Endothelial cell of umbilical vein (primary cell): ENCODE results near the gene MAPKAP1.

Source experiments
- EZH2 ChIP-seq: IDR thresholded peaks from 2 replicates; pipeline ENCODE4 v1.6.1; 2012; ENCODE audit warnings: borderline replicate concordance, low read depth, mild to moderate bottlenecking, moderate library complexity, low read length, inconsistent platforms; ENCODE audit not compliant: severe bottlenecking
- FOS ChIP-seq: IDR thresholded peaks from 2 replicates; pipeline ENCODE4 v1.6.1; 2011; ENCODE audit warnings: mild to moderate bottlenecking, low read length, moderate library complexity, borderline replicate concordance; ENCODE audit not compliant: insufficient read depth
- GATA2 ChIP-seq: IDR thresholded peaks from 2 replicates; pipeline ENCODE4 v1.7.0; 2011; ENCODE audit warnings: low read depth, mild to moderate bottlenecking, moderate library complexity, mixed read lengths, low read length; ENCODE audit not compliant: insufficient read length, insufficient read depth
- JUN ChIP-seq: IDR thresholded peaks from 2 replicates; pipeline ENCODE4 v1.6.1; 2011; ENCODE audit warnings: borderline replicate concordance, low read depth; ENCODE audit not compliant: insufficient read length, insufficient read depth
- MYC ChIP-seq: IDR thresholded peaks from one replicate; pipeline ENCODE4 v1.6.1; 2011; ENCODE audit warnings: mild to moderate bottlenecking, low read depth, low read length
- POLR2A ChIP-seq: IDR thresholded peaks from 2 replicates; pipeline ENCODE4 v1.6.1; 2012; ENCODE audit warnings: low read depth, mild to moderate bottlenecking, control low read depth, low read length
- POLR2AphosphoS5 ChIP-seq: IDR thresholded peaks from 2 replicates; pipeline ENCODE4 v1.6.1; 2012; ENCODE audit warnings: low read depth, mild to moderate bottlenecking, control low read depth, low read length, moderate library complexity; ENCODE audit not compliant: insufficient read depth
- TF ChIP-seq, protein P1 (sequence below), 2 donors: IDR thresholded peaks; 1 replicate in 1 of 2; 2 replicates in 1 of 2; pipeline ENCODE4 v1.5.1; 2011; ENCODE audit warnings: low read length in 2 of 2, mild to moderate bottlenecking in 2 of 2, moderate library complexity in 2 of 2, control low read depth in 1 of 2, inconsistent platforms in 1 of 2, low read depth in 1 of 2; ENCODE audit not compliant: insufficient read depth in 1 of 2; ENCODE audit errors: extremely low read depth in 1 of 2
- TF ChIP-seq, protein P2 (sequence below): IDR thresholded peaks from 2 replicates; pipeline ENCODE4 v1.6.1; 2011; ENCODE audit not compliant: insufficient read depth, insufficient read length

DNA sequence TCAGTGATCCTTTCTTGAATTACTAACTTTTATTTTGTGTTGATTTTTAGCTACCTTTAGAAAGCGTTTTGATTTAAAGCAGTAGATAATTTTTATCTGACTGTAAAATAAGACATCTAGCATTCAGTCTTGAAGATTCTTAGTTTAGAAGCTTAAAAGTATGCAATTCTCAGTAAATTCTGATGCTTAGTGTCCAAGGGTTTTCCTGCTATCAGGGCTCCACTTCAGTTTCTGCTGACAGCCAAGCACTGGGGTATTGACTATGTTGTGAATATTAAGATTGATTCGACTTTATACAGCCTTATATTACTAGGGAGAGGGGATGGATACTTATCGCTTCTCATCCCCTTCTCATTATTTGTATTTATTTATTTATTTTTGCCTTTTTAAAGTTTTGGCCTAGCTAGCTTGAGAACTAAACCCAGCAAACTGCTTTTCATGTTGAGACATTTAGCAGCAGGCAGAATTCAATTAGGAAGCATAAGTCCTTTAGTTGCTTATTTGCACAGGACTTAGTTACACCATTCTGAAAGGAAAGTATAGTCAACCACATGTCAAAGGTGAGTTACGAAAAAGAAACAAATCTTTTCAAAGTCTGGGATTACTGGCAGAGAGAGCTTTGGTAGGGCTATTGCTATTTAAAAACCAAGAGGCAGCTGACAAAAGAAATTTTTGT, 43.1 kb upstream of the MAPKAP1 start:
- TF ChIP-seq, protein P1, sequence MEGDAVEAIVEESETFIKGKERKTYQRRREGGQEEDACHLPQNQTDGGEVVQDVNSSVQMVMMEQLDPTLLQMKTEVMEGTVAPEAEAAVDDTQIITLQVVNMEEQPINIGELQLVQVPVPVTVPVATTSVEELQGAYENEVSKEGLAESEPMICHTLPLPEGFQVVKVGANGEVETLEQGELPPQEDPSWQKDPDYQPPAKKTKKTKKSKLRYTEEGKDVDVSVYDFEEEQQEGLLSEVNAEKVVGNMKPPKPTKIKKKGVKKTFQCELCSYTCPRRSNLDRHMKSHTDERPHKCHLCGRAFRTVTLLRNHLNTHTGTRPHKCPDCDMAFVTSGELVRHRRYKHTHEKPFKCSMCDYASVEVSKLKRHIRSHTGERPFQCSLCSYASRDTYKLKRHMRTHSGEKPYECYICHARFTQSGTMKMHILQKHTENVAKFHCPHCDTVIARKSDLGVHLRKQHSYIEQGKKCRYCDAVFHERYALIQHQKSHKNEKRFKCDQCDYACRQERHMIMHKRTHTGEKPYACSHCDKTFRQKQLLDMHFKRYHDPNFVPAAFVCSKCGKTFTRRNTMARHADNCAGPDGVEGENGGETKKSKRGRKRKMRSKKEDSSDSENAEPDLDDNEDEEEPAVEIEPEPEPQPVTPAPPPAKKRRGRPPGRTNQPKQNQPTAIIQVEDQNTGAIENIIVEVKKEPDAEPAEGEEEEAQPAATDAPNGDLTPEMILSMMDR (IDR thresholded peaks at IDR 0.05; ENCODE audit: extremely low read depth in 1 of 2, insufficient read depth in 1 of 2, low read depth in 1 of 2, low read length in 2 of 2): no peak
- TF ChIP-seq POLR2A (no peak), FOS (no peak), POLR2AphosphoS5 (no peak), GATA2 (no peak), EZH2 (no peak), MYC (no peak), JUN (no peak)
- TF ChIP-seq, protein P2, sequence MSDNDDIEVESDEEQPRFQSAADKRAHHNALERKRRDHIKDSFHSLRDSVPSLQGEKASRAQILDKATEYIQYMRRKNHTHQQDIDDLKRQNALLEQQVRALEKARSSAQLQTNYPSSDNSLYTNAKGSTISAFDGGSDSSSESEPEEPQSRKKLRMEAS: no peak
